Measurements from ENCODE around the gene SLC35F4.

- no peak for TF ChIP-seq CTCF (conservative IDR thresholded peaks at IDR 0.05; ENCODE audit: low read depth, low read length)
- TF ChIP-seq BHLHE40 (IDR thresholded peaks at IDR 0.05; ENCODE audit: low read depth, low read length): no peak
Observed at GRCh38 chr14:57747036-57747435, 118.9 kb downstream of the SLC35F4 start.
